ENCODE results near the gene VPS26B.

DNA sequence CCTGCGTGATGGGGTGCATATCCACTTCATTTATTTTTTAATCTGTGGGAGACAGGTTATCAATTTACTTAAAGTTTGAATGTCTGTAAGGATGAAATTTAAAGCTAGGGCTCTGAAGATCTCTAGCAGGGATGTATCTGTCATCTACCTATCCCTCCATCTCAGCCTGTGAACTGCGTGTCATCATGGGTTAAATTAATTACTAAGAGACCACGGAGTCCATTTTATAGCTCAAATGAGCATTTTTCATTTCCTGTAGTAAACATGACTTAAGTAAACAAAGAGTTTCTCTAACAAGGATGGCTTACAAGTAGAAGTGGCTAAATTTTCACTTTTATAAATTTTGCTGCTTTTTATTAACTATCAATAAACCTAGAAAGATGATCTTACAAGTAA, 48.8 kb downstream of the VPS26B start:
- TF ChIP-seq, protein P1, sequence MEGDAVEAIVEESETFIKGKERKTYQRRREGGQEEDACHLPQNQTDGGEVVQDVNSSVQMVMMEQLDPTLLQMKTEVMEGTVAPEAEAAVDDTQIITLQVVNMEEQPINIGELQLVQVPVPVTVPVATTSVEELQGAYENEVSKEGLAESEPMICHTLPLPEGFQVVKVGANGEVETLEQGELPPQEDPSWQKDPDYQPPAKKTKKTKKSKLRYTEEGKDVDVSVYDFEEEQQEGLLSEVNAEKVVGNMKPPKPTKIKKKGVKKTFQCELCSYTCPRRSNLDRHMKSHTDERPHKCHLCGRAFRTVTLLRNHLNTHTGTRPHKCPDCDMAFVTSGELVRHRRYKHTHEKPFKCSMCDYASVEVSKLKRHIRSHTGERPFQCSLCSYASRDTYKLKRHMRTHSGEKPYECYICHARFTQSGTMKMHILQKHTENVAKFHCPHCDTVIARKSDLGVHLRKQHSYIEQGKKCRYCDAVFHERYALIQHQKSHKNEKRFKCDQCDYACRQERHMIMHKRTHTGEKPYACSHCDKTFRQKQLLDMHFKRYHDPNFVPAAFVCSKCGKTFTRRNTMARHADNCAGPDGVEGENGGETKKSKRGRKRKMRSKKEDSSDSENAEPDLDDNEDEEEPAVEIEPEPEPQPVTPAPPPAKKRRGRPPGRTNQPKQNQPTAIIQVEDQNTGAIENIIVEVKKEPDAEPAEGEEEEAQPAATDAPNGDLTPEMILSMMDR (IDR thresholded peaks at IDR 0.05) = no peak
- no peak for TF ChIP-seq EP300 (IDR thresholded peaks at IDR 0.05)
